ENCODE results near the gene ADGRA1. TPM values are rescaled to one million over a fixed set of nuclear protein-coding genes. Genes with fewer than 3 reads are reported as not detected.
"Not testable (repeated sequence)": the region's sequence is repeated elsewhere in the genome, so short reads cannot be mapped to it uniquely, and the experiment has no call there.

Gene ADGRA1
- total and polyA plus RNA-seq, 2 donors (not counting 1 experiment from before 2014, with no cell fraction given) = not detected

- Histone ChIP-seq H3K27me3 (ENCODE audit: control insufficient read depth, insufficient read depth, low read length) (no peaks in the 10 kb centered on the region), H3K4me2 (ENCODE audit: extremely low read depth, insufficient read depth, low read length) (no peak overlapping the region), H4K20me1 (ENCODE audit: control insufficient read depth, extremely low read depth, insufficient read depth, low read length) (no peaks in the 10 kb centered on the region), H3K4me3 (replicated peaks in 1 of 4; ENCODE audit: control extremely low read depth in 1 of 4, insufficient read depth in 1 of 4, low read depth in 3 of 4, low read length in 4 of 4) (no peak overlapping the region), H3K4me1 (ENCODE audit: control insufficient read depth, extremely low read depth, insufficient read depth, low read length) (no peaks in the 10 kb centered on the region), H2AFZ (ENCODE audit: low read length) (no peak overlapping the region), H3K9me3 (ENCODE audit: control insufficient read depth, insufficient read depth, low read depth, low read length) (no peaks in the 10 kb centered on the region), H3K36me3 (ENCODE audit: control insufficient read depth, insufficient read depth, low read length) (no peaks in the 10 kb centered on the region), H3K9ac (ENCODE audit: insufficient read depth, low read length) (no peak overlapping the region), H3K79me2 (ENCODE audit: control insufficient read depth, insufficient read depth, low read length) (no peaks in the 10 kb centered on the region), H3K27ac (ENCODE audit: insufficient read depth, low read length) (no peak overlapping the region)
- TF ChIP-seq EZH2 (IDR thresholded peaks at IDR 0.05; ENCODE audit: low read length, missing control alignments) = no peak
- no peak for TF ChIP-seq CTCF (conservative IDR thresholded peaks at IDR 0.05 in 1 of 2, IDR thresholded peaks at IDR 0.05 in 1 of 2; ENCODE audit: low read depth in 1 of 2, low read length in 2 of 2)
- no peak for DNase-seq (ENCODE audit: low read depth in 2 of 2)
These were observed 23.0 kb downstream of the ADGRA1 start for GRCh38 chr10:133110609-133111275.

- DNase-seq (ENCODE audit: low read depth in 2 of 2); H3K9ac ChIP-seq (ENCODE audit: insufficient read depth, low read length); H3K79me2 ChIP-seq (ENCODE audit: control insufficient read depth, insufficient read depth, low read length); H3K4me1 ChIP-seq (ENCODE audit: control insufficient read depth, extremely low read depth, insufficient read depth, low read length); H4K20me1 ChIP-seq (ENCODE audit: control insufficient read depth, extremely low read depth, insufficient read depth, low read length); H3K36me3 ChIP-seq (ENCODE audit: control insufficient read depth, insufficient read depth, low read length); H3K27ac ChIP-seq (ENCODE audit: insufficient read depth, low read length); H2AFZ ChIP-seq (ENCODE audit: low read length); H3K9me3 ChIP-seq (ENCODE audit: control insufficient read depth, insufficient read depth, low read depth, low read length); H3K27me3 ChIP-seq (ENCODE audit: control insufficient read depth, insufficient read depth, low read length); H3K4me2 ChIP-seq (ENCODE audit: extremely low read depth, insufficient read depth, low read length); H3K4me3 ChIP-seq (replicated peaks in 1 of 4; ENCODE audit: control extremely low read depth in 1 of 4, insufficient read depth in 1 of 4, low read depth in 3 of 4, low read length in 4 of 4): not testable (repeated sequence)
These were observed 23.9 kb downstream of the ADGRA1 start for GRCh38 chr10:133111640-133112039.

GRCh38 chr10:133113146-133113830 lies 25.6 kb downstream of the ADGRA1 start:
- H3K9ac ChIP-seq (ENCODE audit: insufficient read depth, low read length) = no peak overlapping the region
- no peak overlapping the region for H2AFZ ChIP-seq (ENCODE audit: low read length)
- no peaks in the 10 kb centered on the region for H3K9me3 ChIP-seq (ENCODE audit: control insufficient read depth, insufficient read depth, low read depth, low read length)
- no peak overlapping the region for H3K27ac ChIP-seq (ENCODE audit: insufficient read depth, low read length)
- TF ChIP-seq CTCF (conservative IDR thresholded peaks at IDR 0.05 in 1 of 2, IDR thresholded peaks at IDR 0.05 in 1 of 2; ENCODE audit: low read depth in 1 of 2, low read length in 2 of 2) = no peak
- no peak for TF ChIP-seq EZH2 (IDR thresholded peaks at IDR 0.05; ENCODE audit: low read length, missing control alignments)
- H3K4me3 ChIP-seq (replicated peaks in 1 of 4; ENCODE audit: control extremely low read depth in 1 of 4, insufficient read depth in 1 of 4, low read depth in 3 of 4, low read length in 4 of 4) = no peak overlapping the region
- H3K79me2 ChIP-seq (ENCODE audit: control insufficient read depth, insufficient read depth, low read length) = no peaks in the 10 kb centered on the region
- H3K4me1 ChIP-seq (ENCODE audit: control insufficient read depth, extremely low read depth, insufficient read depth, low read length) = no peaks in the 10 kb centered on the region
- no peaks in the 10 kb centered on the region for H3K36me3 ChIP-seq (ENCODE audit: control insufficient read depth, insufficient read depth, low read length)
- no peak for DNase-seq (ENCODE audit: low read depth in 2 of 2)
- H4K20me1 ChIP-seq (ENCODE audit: control insufficient read depth, extremely low read depth, insufficient read depth, low read length) = no peaks in the 10 kb centered on the region
- no peaks in the 10 kb centered on the region for H3K27me3 ChIP-seq (ENCODE audit: control insufficient read depth, insufficient read depth, low read length)
- H3K4me2 ChIP-seq (ENCODE audit: extremely low read depth, insufficient read depth, low read length) = no peak overlapping the region
